H1 (cell line): ENCODE measurements around the gene MT1B. TPM values are rescaled to one million over a fixed set of nuclear protein-coding genes. Genes with fewer than 3 reads are reported as not detected.

ENCODE experiments used
- CTCF ChIA-PET: fragments of 300-600 bp; sonication (Branson Sonifier 250); formaldehyde crosslinking; loops from one replicate; lab custom pipeline; 2021; ENCODE audit not compliant: partially characterized antibody; lab: Charles Lee
- POLR2A ChIA-PET: fragments of 300-600 bp; sonication (Branson Sonifier 250); formaldehyde crosslinking; loops from one replicate; lab custom pipeline; 2021; ENCODE audit warnings: inconsistent platforms; ENCODE audit not compliant: partially characterized antibody; lab: Charles Lee
- DNase-seq, 2 experiments: peaks; one replicate each; pipeline versions ENCODE4 v3.0.0 to v3.0.0-alpha.2; 2010 to 2022; ENCODE audit warnings: low spot score in 2 of 2, low read depth in 1 of 2, mixed read lengths in 1 of 2
- FAIRE-seq: peaks from 2 replicates; lab custom pipeline; 2011; peaks lifted over from hg19 to GRCh38; lab: Jason Lieb, UNC
- H2AFZ ChIP-seq: 2 replicates; pipeline ENCODE4 v1.8.1; 2012; ENCODE audit warnings: low read length, inconsistent platforms
- H2AK5ac ChIP-seq: 2 replicates; pipeline ENCODE4 v1.6.1; 2013; ENCODE audit warnings: low read depth, low read length
- H2BK120ac ChIP-seq: replicated peaks from 2 replicates; pipeline ENCODE3; 2013; ENCODE audit warnings: low read depth, low read length, inconsistent platforms
- H2BK12ac ChIP-seq: 2 replicates; pipeline ENCODE4 v1.6.1; 2013; ENCODE audit warnings: low read depth, low read length
- H2BK15ac ChIP-seq: 2 replicates; pipeline ENCODE4 v1.6.1; 2013; ENCODE audit warnings: low read length
- H2BK20ac ChIP-seq: 2 replicates; pipeline ENCODE4 v1.6.1; 2013; ENCODE audit warnings: low read length
- H2BK5ac ChIP-seq: 2 replicates; pipeline ENCODE4 v1.6.1; 2013; ENCODE audit warnings: low read depth, low read length
- H3K14ac ChIP-seq: 2 replicates; pipeline ENCODE4 v1.6.1; 2013; ENCODE audit warnings: inconsistent platforms; ENCODE audit not compliant: insufficient read length
- H3K18ac ChIP-seq: 2 replicates; pipeline ENCODE4 v1.6.1; 2013; ENCODE audit warnings: low read length; ENCODE audit errors: extremely low read depth
- H3K23ac ChIP-seq: 2 replicates; pipeline ENCODE4 v1.6.1; 2013; ENCODE audit warnings: inconsistent platforms; ENCODE audit not compliant: insufficient read length
- H3K23me2 ChIP-seq: 2 replicates; pipeline ENCODE4 v1.6.1; 2013; ENCODE audit warnings: low read depth, low read length
- H3K27ac ChIP-seq: 2 replicates; pipeline ENCODE4 v1.6.1; 2011; ENCODE audit warnings: low read depth, low read length, inconsistent platforms
- H3K27me3 ChIP-seq, 4 experiments: replicated peaks in 1 of 4; 1 replicate in 1 of 4; 2 replicates in 3 of 4; pipeline versions ENCODE4 v1.6.1 to v1.8.1; 2011 to 2013; ENCODE audit warnings: low read length in 3 of 4, mild to moderate bottlenecking in 3 of 4, inconsistent platforms in 2 of 4, mixed read lengths in 2 of 4, moderate library complexity in 1 of 4; ENCODE audit not compliant: control insufficient read depth in 3 of 4, insufficient read depth in 3 of 4; ENCODE audit errors: extremely low read depth in 1 of 4
- H3K36me3 ChIP-seq, 4 experiments: 2 replicates each; pipeline versions ENCODE4 v1.6.1 to v1.8.1; 2011 to 2013; ENCODE audit warnings: mild to moderate bottlenecking in 4 of 4, low read length in 3 of 4, moderate library complexity in 2 of 4, control low read depth in 1 of 4, inconsistent platforms in 1 of 4; ENCODE audit not compliant: insufficient read depth in 4 of 4, control insufficient read depth in 2 of 4
- H3K4ac ChIP-seq: replicated peaks from 2 replicates; pipeline ENCODE3; 2013; ENCODE audit warnings: low read length, low read depth, mixed read lengths, inconsistent platforms; ENCODE audit not compliant: insufficient read length
- H3K4me1 ChIP-seq, 4 experiments: replicated peaks in 1 of 4; 1 replicate in 1 of 4; 2 replicates in 3 of 4; pipeline versions ENCODE4 v1.6.1 to v1.8.1; 2011 to 2013; ENCODE audit warnings: low read length in 3 of 4, inconsistent platforms in 2 of 4, mixed read lengths in 1 of 4; ENCODE audit not compliant: insufficient read depth in 4 of 4, control insufficient read depth in 3 of 4
- H3K4me2 ChIP-seq, 2 experiments: 2 replicates each; pipeline versions ENCODE4 v1.6.1 to v1.8.1; 2011 to 2013; ENCODE audit warnings: low read depth in 2 of 2, low read length in 2 of 2, control low read depth in 1 of 2, inconsistent platforms in 1 of 2, mild to moderate bottlenecking in 1 of 2; ENCODE audit not compliant: insufficient read depth in 1 of 2
- H3K4me3 ChIP-seq, 4 experiments: fragments of 200-600, 300-600 bp in 1 of 4; sonication (generic), shearing (Covaris generic), sonication (Bioruptor Twin) in 1 of 4; 2 replicates each; pipeline versions ENCODE4 v1.5.1 to v1.8.1; 2011 to 2016; ENCODE audit warnings: low read length in 4 of 4, low read depth in 3 of 4, control low read depth in 2 of 4, inconsistent platforms in 2 of 4, mild to moderate bottlenecking in 2 of 4, mixed read lengths in 1 of 4, moderate library complexity in 1 of 4; ENCODE audit not compliant: insufficient read depth in 2 of 4; ENCODE audit errors: extremely low read depth in 1 of 4
- H3K56ac ChIP-seq: replicated peaks from 2 replicates; pipeline ENCODE3; 2013; ENCODE audit warnings: low read depth, mild to moderate bottlenecking, mixed read lengths, low read length, inconsistent platforms; ENCODE audit not compliant: insufficient read length
- H3K79me1 ChIP-seq: 2 replicates; pipeline ENCODE4 v1.6.1; 2013; ENCODE audit warnings: low read depth, low read length, control low read depth
- H3K79me2 ChIP-seq, 2 experiments: 2 replicates each; pipeline versions ENCODE4 v1.6.1 to v1.8.1; 2012 to 2013; ENCODE audit warnings: low read length in 2 of 2, mild to moderate bottlenecking in 2 of 2, inconsistent platforms in 1 of 2; ENCODE audit not compliant: insufficient read depth in 2 of 2, control insufficient read depth in 1 of 2
- H3K9ac ChIP-seq, 4 experiments: replicated peaks in 1 of 4; 1 replicate in 1 of 4; 2 replicates in 3 of 4; pipeline versions ENCODE4 v1.6.1 to v1.8.1; 2011 to 2013; ENCODE audit warnings: low read depth in 3 of 4, low read length in 3 of 4, control low read depth in 2 of 4, mild to moderate bottlenecking in 2 of 4, moderate library complexity in 2 of 4, inconsistent platforms in 1 of 4; ENCODE audit errors: extremely low read depth in 1 of 4
- H3K9me3 ChIP-seq, 2 experiments: 2 replicates each; pipeline versions ENCODE4 v1.6.1 to v1.8.1; 2012 to 2013; ENCODE audit warnings: mild to moderate bottlenecking in 2 of 2, moderate library complexity in 2 of 2, control low read depth in 1 of 2, inconsistent platforms in 1 of 2, low read depth in 1 of 2, low read length in 1 of 2, mixed read lengths in 1 of 2; ENCODE audit not compliant: insufficient read depth in 2 of 2
- H4K20me1 ChIP-seq, 2 experiments: replicated peaks in 1 of 2; 2 replicates each; pipeline versions ENCODE3 to v1.8.1; 2011 to 2013; ENCODE audit warnings: inconsistent platforms in 2 of 2, low read length in 2 of 2, mild to moderate bottlenecking in 1 of 2; ENCODE audit not compliant: insufficient read depth in 2 of 2, control insufficient read depth in 1 of 2
- H4K5ac ChIP-seq: 2 replicates; pipeline ENCODE4 v1.6.1; 2013; ENCODE audit warnings: low read length, low read depth, mixed read lengths, inconsistent platforms; ENCODE audit not compliant: insufficient read length
- H4K8ac ChIP-seq: 2 replicates; pipeline ENCODE4 v1.8.0; 2013; ENCODE audit warnings: mild to moderate bottlenecking, moderate library complexity, low read length, inconsistent platforms; ENCODE audit not compliant: insufficient read depth; ENCODE audit errors: extremely low read depth
- H4K91ac ChIP-seq: replicated peaks from 2 replicates; pipeline ENCODE3; 2013; ENCODE audit warnings: low read length, mixed read lengths, inconsistent platforms; ENCODE audit not compliant: insufficient read length
- E2F6 ChIP-seq: IDR thresholded peaks from 2 replicates; pipeline ENCODE4 v1.6.1; 2012; ENCODE audit warnings: inconsistent platforms
- EZH2 ChIP-seq: fragments of 200-600 bp; sonication (generic); IDR thresholded peaks from 2 replicates; pipeline ENCODE4 v1.7.1; 2012; ENCODE audit warnings: low read depth, mild to moderate bottlenecking, moderate library complexity, low read length, inconsistent platforms; ENCODE audit not compliant: severe bottlenecking
- HDAC6 ChIP-seq: IDR thresholded peaks from one replicate; pipeline ENCODE4 v1.7.1; 2012; ENCODE audit warnings: low read depth, mild to moderate bottlenecking, inconsistent platforms, low read length, moderate library complexity
- RAD21 ChIP-seq, 2 experiments: IDR thresholded peaks in 1 of 2; conservative IDR thresholded peaks in 1 of 2; 2 replicates each; pipeline ENCODE4 v1.6.1; 2011; ENCODE audit warnings: low read depth in 2 of 2, low read length in 2 of 2, improper control_type of control experiment in 1 of 2, inconsistent platforms in 1 of 2, mild to moderate bottlenecking in 1 of 2, moderate library complexity in 1 of 2
- RNF2 ChIP-seq: fragments of 200-900, 300-1000 bp; sonication (generic); IDR thresholded peaks from 2 replicates; pipeline ENCODE4 v1.7.1; 2016; ENCODE audit warnings: borderline replicate concordance, low read depth, mild to moderate bottlenecking, antibody characterized with exemption, low read length; ENCODE audit not compliant: poor library complexity, severe bottlenecking; ENCODE audit errors: missing control alignments
- SP1 ChIP-seq: IDR thresholded peaks from 2 replicates; pipeline ENCODE4 v1.6.1; 2011; ENCODE audit warnings: low read depth, low read length
- SUZ12 ChIP-seq: fragments of 200-600 bp; sonication (generic); IDR thresholded peaks from 2 replicates; pipeline ENCODE4 v1.6.1; 2012; ENCODE audit warnings: mild to moderate bottlenecking, inconsistent platforms, low read length, moderate library complexity, mixed read lengths
- USF2 ChIP-seq: IDR thresholded peaks from 2 replicates; pipeline ENCODE4 v1.6.1; 2011; ENCODE audit warnings: low read length, improper control_type of control experiment
- WGBS, 2 experiments: shearing (Covaris generic) in 1 of 2; methylation state at CpG; one replicate each; pipeline versions ENCODE4 v1.1.6 to v1.1.7; 2013 to 2015; ENCODE audit warnings: low lambda C conversion rate in 2 of 2, mixed read lengths in 2 of 2, inconsistent platforms in 1 of 2, low coverage in 1 of 2, missing lambda C conversion rate in 1 of 2; ENCODE audit not compliant: insufficient replicate concordance in 2 of 2, insufficient coverage in 1 of 2, insufficient read length in 1 of 2; ENCODE audit errors: extremely low coverage in 1 of 2, missing lambda C conversion rate in 1 of 2; 5-methylcytosine and 5-hydroxymethylcytosine counted together
- polyA plus RNA-seq, 7 experiments: library from polyadenylated mRNA; depleted of rRNA in 3 of 7; stranded (reverse) in 5 of 7; unstranded in 2 of 7; fragments of >200 nt in 5 of 7; fragments of 200-250 nt in 2 of 7; gene quantifications; 1 replicate in 5 of 7; 2 replicates in 1 of 7; 4 replicates in 1 of 7; pipeline versions ENCODE4 v1.2.1 to v1.2.3, GENCODE V29; 2011 to 2013; ENCODE audit warnings: missing spikeins in 2 of 7, mixed read lengths in 2 of 7
- total RNA-seq: library from RNA; stranded (reverse); fragmentation: NEBNext Ultra II Directional; extraction: Animal tissue kit (Norgen Biotek cat#: 25700); gene quantifications from 2 replicates; pipeline ENCODE4 v1.2.1, GENCODE V29; 2021

The MT1B gene
- total and polyA plus RNA-seq, 2 of the 8 experiments (the other 6 are each of a cell fraction or from before 2014, with no cell fraction given) = not detected

DNA sequence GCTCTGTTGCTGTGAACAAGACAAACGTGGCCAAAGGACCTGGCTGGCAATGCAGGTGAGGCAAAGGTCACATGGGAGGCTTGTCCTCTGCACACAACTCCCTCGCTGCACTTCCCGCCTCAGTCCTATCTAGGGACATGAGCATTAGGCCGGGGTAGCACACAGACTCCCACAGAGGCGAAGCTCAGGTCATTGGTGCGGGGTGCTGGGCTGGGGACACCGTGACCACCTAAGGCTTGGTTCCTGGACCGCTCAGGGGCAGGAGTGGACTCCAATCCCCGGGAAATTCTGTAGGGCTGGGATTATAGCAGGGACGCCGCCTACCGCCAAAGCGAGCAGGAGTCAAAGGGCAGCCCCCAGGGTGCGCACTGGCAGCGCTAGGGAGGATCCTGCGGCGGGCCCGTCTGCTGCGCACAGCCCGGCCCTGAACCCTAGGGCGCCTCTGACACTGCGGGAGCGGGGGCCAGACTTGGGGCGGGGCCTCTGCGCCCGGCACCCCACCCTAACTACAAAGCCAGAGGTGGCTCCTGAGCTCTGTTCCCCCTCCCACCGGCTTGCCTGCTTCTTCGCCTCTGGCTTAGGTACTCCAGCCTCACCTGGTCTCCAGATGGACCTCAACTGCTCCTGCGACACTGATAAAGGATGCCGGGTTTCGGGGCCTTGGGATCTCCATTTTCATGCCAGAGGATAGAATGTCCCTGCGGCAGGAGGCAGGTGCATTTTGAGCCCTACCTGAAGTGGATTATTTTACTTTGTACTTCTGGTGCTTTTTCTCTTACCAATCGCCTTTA lies 3.9 kb upstream of the MT1B start:
- Histone ChIP-seq H2BK120ac (no peak overlapping the region), H2BK20ac (no peak overlapping the region), H4K5ac (no peak overlapping the region), H2BK15ac (no peak overlapping the region), H3K23me2 (peaks cover 4% of the 10 kb centered on the region; the same call in 1 of the 2 replicates), H3K4me2 (peak overlapping the region; percentile 25 to 59), H2BK12ac (no peak overlapping the region; the same call in 1 of the 2 replicates), H4K8ac (no peak overlapping the region), H2AFZ (peak overlapping the region; percentile 50; the same call in 1 of the 2 replicates), H4K91ac (no peak overlapping the region), H3K79me1 (no peaks in the 10 kb centered on the region), H3K9me3 (no peaks in the 10 kb centered on the region), H3K36me3 (no peaks in the 10 kb centered on the region), H3K4me3 (peak overlapping the region in 3 of 4 experiments; percentile 19 to 48 (median 20); a peak in 5 of 8 replicates), H2BK5ac (no peak overlapping the region), H4K20me1 (peaks cover 4 to 10% of the 10 kb centered on the region in 2 experiments), H2AK5ac (no peak overlapping the region), H3K14ac (no peak overlapping the region), H3K18ac (no peak overlapping the region), H3K4ac (no peak overlapping the region), H3K23ac (no peak overlapping the region), H3K4me1 (peaks cover 0 to 14% (median 7%) of the 10 kb centered on the region in 4 experiments; a peak in 6 of 7 replicates), H3K27ac (no peak overlapping the region), H3K27me3 (peaks cover 57 to 87% (median 77%) of the 10 kb centered on the region in 4 experiments), H3K9ac (no peak overlapping the region), H3K79me2 (no peaks in the 10 kb centered on the region), H3K56ac (no peak overlapping the region)
- CTCF ChIA-PET = interaction anchor here (0.6 to 3.3 kb wide), 10 partner anchors 9 to 274 kb away, joined by 3 to 13 read pairs (median 4); partner anchors contain the start of gene MT1A
- POLR2A ChIA-PET = interaction anchor here (0.8 to 1.3 kb wide), 5 partner anchors 8 to 26 kb away, joined by 3 to 5 read pairs (median 3); partner anchors contain the start of gene MT1H
- no peak for FAIRE-seq
- WGBS, 2 experiments = 18% methylated on average over 32 of the region's 33 CpGs; no CpG with 5 or more reads in 1 of the 2 experiments
- DNase-seq = peak in 1 of 2 experiments; percentile 68
- peak; percentile 69 for TF ChIP-seq RNF2
- peak; percentile 71 for TF ChIP-seq SUZ12
- peak; percentile 6 to 21; a peak in 2 of 4 replicates for TF ChIP-seq RAD21 (IDR thresholded peaks at IDR 0.05 in 1 of 2, conservative IDR thresholded peaks at IDR 0.05 in 1 of 2; ENCODE audit: low read depth in 2 of 2, low read length in 2 of 2)
- TF ChIP-seq E2F6 = peak; percentile 83
- no peak for TF ChIP-seq SP1
- TF ChIP-seq EZH2 = peak; percentile 70
- TF ChIP-seq HDAC6 = no peak
- TF ChIP-seq USF2 = peak; percentile 37; the same call in 1 of the 2 replicates
